Naive B cell (primary cell): Measurements from ENCODE around the gene CCT5. TPM values are rescaled to one million over a fixed set of nuclear protein-coding genes. Genes with fewer than 3 reads are reported as not detected.
"Not testable (repeated sequence)": the region's sequence is repeated elsewhere in the genome, so short reads cannot be mapped to it uniquely, and the experiment has no call there.

ENCODE experiments used
- ATAC-seq, 2 donors: fragments of 150-1000 bp; cut with Tn5 transposase; 2 replicates each; pipeline ENCODE4 v1.10.0; 2021; ENCODE audit warnings: low read depth in 2 of 2, mild to moderate bottlenecking in 2 of 2, moderate library complexity in 2 of 2
- DNase-seq: peaks from one replicate; pipeline ENCODE4 v3.0.0; 2022
- H3K27ac Mint-ChIP-seq, 6 donors: one replicate each; pipeline ENCODE4 v1.8.0; 2020 to 2022; ENCODE audit warnings: mild to moderate bottlenecking in 6 of 6, mixed read lengths in 6 of 6, moderate library complexity in 5 of 6, inconsistent platforms in 2 of 6
- H3K27me3 Mint-ChIP-seq, 3 donors: one replicate each; pipeline ENCODE4 v1.8.0; 2021 to 2022; ENCODE audit warnings: mixed read lengths in 3 of 3, mild to moderate bottlenecking in 1 of 3
- H3K36me3 Mint-ChIP-seq, 2 donors: one replicate each; pipeline ENCODE4 v1.8.0; 2020 to 2022; ENCODE audit warnings: mixed read lengths in 2 of 2, inconsistent platforms in 1 of 2, mild to moderate bottlenecking in 1 of 2
- H3K4me1 Mint-ChIP-seq, 3 donors: one replicate each; pipeline ENCODE4 v1.8.0; 2020 to 2022; ENCODE audit warnings: mixed read lengths in 3 of 3, inconsistent platforms in 1 of 3, mild to moderate bottlenecking in 1 of 3, moderate library complexity in 1 of 3
- H3K4me3 Mint-ChIP-seq, 8 donors: one replicate each; pipeline ENCODE4 v1.8.0; 2020 to 2022; ENCODE audit warnings: mild to moderate bottlenecking in 8 of 8, mixed read lengths in 8 of 8, moderate library complexity in 8 of 8, inconsistent platforms in 2 of 8
- H3K9me3 Mint-ChIP-seq, 7 donors: one replicate each; pipeline ENCODE4 v1.8.0; 2020 to 2022; ENCODE audit warnings: mixed read lengths in 7 of 7, mild to moderate bottlenecking in 5 of 7, inconsistent platforms in 2 of 7, moderate library complexity in 1 of 7
- polyA plus RNA-seq, 6 donors: library from polyadenylated mRNA; unstranded; fragments of 300-500 nt; fragmentation: Illumina TruSeq; gene quantifications; one replicate each; pipeline ENCODE4 v1.2.3, GENCODE V29; 2021; ENCODE audit warnings: low read depth in 6 of 6

Gene CCT5
- polyA plus RNA-seq, 6 donors from 2014 or later: 139 to 227 (median 190) TPM

DNA sequence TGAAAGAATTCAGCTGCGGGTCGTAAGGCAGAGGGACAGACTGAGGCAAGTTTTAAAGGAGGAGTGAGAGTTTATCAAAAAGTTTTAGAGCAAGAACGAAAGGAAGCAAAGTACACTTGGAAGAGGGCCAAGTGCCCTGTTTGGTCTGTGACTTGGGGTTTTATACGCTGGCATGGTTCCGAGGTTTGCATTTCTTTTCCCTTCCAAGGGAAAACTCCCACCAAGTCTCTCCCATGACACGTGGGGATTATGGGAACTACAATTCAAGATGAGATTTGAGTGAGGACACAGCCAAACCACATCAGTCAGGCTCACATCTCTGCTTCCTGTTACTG lies 22.8 kb downstream of the CCT5 start:
- ATAC-seq, H3K9me3 Mint-ChIP-seq, H3K36me3 Mint-ChIP-seq, H3K27ac Mint-ChIP-seq, H3K4me1 Mint-ChIP-seq, H3K4me3 Mint-ChIP-seq, DNase-seq, H3K27me3 Mint-ChIP-seq: not testable (repeated sequence)

DNA sequence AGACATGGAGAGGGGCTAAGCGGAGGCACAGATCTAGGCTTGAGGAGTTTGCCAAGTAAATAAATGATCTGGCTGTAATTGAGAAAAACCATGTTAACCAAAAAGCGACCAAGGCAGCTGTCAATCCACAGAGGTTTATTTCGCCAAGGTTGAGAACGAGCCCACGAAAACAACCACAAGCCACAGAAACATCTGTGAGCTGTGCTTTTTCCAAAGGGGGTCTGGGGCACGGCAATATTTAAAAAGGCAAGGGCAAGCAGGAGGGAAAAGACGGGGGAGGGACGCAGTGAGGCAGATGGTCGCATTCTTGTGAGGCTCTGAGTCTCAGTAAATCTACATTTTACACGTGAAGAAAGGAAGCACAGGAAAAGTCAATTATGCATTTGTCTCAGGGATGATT lies 25.4 kb downstream of the CCT5 start:
- Mint-ChIP-seq H3K4me1 (no peaks in the 10 kb centered on the region), H3K27me3 (peaks cover 0 to 9% (median 0%) of the 10 kb centered on the region in 3 donors), H3K36me3 (no peaks in the 10 kb centered on the region), H3K9me3 (no peaks in the 10 kb centered on the region), H3K4me3 (no peak overlapping the region), H3K27ac (peak overlapping the region in 1 of 6 donors; percentile 44)
- ATAC-seq (no peak), DNase-seq (no peak)

- H3K27ac Mint-ChIP-seq: peak overlapping the region in 1 of 6 donors; percentile 13
- no peaks in the 10 kb centered on the region for H3K9me3 Mint-ChIP-seq
- no peak for ATAC-seq
- no peaks in the 10 kb centered on the region for H3K4me1 Mint-ChIP-seq
- H3K36me3 Mint-ChIP-seq: no peaks in the 10 kb centered on the region
- no peak overlapping the region for H3K4me3 Mint-ChIP-seq
- DNase-seq: no peak
- peaks cover 0 to 9% (median 0%) of the 10 kb centered on the region in 3 donors for H3K27me3 Mint-ChIP-seq
These were observed 25.9 kb downstream of the CCT5 start for GRCh38 chr5:10275991-10276390.

- H3K27ac Mint-ChIP-seq: no peak overlapping the region
- H3K9me3 Mint-ChIP-seq: no peaks in the 10 kb centered on the region
- H3K4me1 Mint-ChIP-seq: no peaks in the 10 kb centered on the region
- H3K36me3 Mint-ChIP-seq: no peaks in the 10 kb centered on the region
- H3K4me3 Mint-ChIP-seq: no peak overlapping the region
- ATAC-seq: no peak
- H3K27me3 Mint-ChIP-seq: peaks cover 0 to 9% (median 0%) of the 10 kb centered on the region in 3 donors
- no peak for DNase-seq
These were observed 26.6 kb downstream of the CCT5 start for GRCh38 chr5:10276691-10277090.

DNA sequence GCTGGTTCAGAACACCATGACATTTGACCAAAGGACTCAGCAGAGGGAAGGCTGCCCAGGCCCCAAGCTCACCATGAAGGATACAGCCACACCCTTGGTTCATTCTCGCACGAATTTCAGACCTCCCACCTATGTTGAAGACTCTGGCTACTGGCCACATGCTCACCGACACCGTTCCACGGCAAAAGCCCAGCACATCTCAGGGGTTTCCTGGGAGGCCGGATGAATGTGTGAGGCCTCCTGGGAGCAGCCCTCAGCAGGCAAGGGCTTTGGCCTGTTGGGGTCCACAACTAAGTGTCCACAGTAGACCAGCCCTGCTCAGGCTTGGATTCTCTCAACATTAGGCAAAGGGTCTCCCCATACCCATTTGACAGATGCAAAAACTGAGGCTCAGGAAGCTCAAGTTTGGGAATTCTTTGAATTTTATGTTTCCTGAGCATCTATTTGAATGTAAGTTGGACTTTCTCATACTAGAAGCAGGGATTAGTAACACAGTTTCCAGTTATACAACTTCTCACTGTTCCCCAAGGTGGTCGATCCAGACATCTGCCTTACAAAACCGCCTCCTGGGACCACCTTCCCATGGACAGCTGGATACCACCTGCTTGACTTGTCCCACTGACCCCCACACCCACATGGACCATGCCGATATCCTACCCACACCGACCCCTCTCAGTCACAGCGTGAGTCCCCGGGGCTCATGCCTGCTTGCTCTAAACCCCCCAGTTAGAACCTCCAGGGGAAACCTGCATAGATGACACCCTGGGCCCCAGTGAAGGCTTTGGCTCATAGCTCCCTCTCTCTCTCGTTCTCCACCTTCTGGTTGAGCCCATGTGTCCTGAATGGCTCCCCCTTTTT lies 27.9 kb downstream of the CCT5 start:
- Mint-ChIP-seq H3K4me1 (no peaks in the 10 kb centered on the region), H3K4me3 (no peak overlapping the region), H3K27me3 (peaks cover 0 to 9% (median 0%) of the 10 kb centered on the region in 3 donors), H3K36me3 (no peaks in the 10 kb centered on the region), H3K9me3 (no peaks in the 10 kb centered on the region), H3K27ac (peak overlapping the region in 1 of 6 donors; percentile 18)
- DNase-seq (no peak), ATAC-seq (no peak)

DNA sequence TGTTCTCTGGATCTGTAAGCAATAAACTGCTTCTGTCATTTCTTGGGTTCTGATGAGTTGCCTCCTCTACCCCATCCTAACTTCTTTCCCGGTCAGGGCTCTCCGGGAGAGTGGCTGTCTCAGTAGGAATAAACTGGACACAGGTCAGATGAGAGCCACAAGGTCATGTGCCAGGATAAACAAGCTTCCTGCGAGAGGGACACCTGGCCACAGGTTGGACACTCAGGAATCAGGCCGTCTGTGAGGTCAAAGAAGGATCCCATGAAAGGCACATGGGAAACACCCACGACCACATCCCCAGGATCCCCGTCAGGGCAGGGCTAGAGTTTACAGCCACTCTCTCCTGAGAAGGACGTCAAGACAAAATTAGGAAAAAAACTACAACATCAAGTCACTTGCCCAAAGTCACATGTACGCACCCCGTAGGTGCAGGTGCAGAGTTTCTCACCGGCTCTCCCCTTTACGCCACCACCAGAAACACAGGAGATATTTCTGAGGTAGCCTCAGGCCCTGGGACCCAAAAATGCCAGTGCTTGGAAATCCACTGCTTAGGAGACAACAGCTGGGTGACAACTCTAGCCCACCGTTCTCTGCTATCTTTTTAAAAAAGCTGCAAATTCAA lies 28.7 kb downstream of the CCT5 start:
- H3K4me3 Mint-ChIP-seq: no peak overlapping the region
- no peak overlapping the region for H3K27ac Mint-ChIP-seq

GRCh38 chr5:10279328-10279727 lies 29.2 kb downstream of the CCT5 start:
- H3K27me3 Mint-ChIP-seq: peaks cover 0 to 9% (median 0%) of the 10 kb centered on the region in 3 donors
- no peaks in the 10 kb centered on the region for H3K36me3 Mint-ChIP-seq
- no peak for ATAC-seq
- no peaks in the 10 kb centered on the region for H3K9me3 Mint-ChIP-seq
- no peak for DNase-seq
- H3K27ac Mint-ChIP-seq: no peak overlapping the region
- no peak overlapping the region for H3K4me3 Mint-ChIP-seq
- H3K4me1 Mint-ChIP-seq: peaks cover 4 to 7% (median 4%) of the 10 kb centered on the region in 3 donors

More for the DNA sequence above, 28.7 kb downstream of the CCT5 start:
- DNase-seq (no peak), ATAC-seq (no peak)
- Mint-ChIP-seq H3K36me3 (no peaks in the 10 kb centered on the region), H3K9me3 (no peaks in the 10 kb centered on the region), H3K4me1 (peaks cover 2% of the 10 kb centered on the region in 3 donors), H3K27me3 (peaks cover 0 to 9% (median 0%) of the 10 kb centered on the region in 3 donors)

GRCh38 chr5:10279925-10280720 lies 30.0 kb downstream of the CCT5 start:
- no peaks in the 10 kb centered on the region for H3K36me3 Mint-ChIP-seq
- H3K27me3 Mint-ChIP-seq: peaks cover 0 to 9% (median 0%) of the 10 kb centered on the region in 3 donors
- DNase-seq (no peak), ATAC-seq (no peak)
- H3K4me1 Mint-ChIP-seq: peaks cover 4 to 7% (median 4%) of the 10 kb centered on the region in 3 donors
- H3K9me3 Mint-ChIP-seq: no peaks in the 10 kb centered on the region
- H3K4me3 Mint-ChIP-seq: no peak overlapping the region
- peak overlapping the region in 1 of 6 donors; percentile 62 for H3K27ac Mint-ChIP-seq

DNA sequence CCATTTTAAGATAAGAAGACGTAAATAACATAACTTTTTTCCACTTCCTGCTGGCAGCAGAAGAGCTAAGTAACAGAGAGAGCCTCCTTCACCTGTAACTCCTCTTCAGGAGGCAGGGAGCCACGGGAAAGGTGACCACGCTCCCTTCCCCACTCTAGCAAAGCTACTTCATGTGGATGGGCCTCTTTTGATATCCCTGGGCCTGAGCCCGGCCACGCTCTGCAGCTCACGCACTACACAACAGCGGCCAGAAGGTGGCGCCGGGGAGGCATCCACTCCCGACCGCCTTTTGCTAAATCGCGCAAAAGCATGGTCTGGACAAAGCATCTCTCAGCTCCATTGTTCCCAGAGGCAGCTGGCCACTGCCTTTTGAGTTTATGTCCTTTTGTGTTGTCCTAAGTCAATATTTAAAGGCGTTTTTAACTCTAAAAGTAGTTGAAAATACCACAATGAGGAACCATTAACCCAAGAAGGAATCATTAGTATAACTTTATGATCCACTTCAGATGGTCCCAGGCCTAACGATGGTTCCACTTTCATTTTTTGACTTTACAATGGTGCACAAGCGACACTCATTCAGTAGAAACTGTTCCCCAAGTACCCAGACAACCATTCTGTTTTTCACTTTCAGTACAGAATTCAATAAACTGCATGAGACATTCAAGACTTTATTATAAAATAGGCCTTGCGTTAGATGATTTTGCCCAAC lies 34.0 kb downstream of the CCT5 start:
- Mint-ChIP-seq H3K9me3 (no peaks in the 10 kb centered on the region), H3K27me3 (peaks cover 6 to 8% (median 7%) of the 10 kb centered on the region in 3 donors)
- DNase-seq: peak; percentile 67

DNA sequence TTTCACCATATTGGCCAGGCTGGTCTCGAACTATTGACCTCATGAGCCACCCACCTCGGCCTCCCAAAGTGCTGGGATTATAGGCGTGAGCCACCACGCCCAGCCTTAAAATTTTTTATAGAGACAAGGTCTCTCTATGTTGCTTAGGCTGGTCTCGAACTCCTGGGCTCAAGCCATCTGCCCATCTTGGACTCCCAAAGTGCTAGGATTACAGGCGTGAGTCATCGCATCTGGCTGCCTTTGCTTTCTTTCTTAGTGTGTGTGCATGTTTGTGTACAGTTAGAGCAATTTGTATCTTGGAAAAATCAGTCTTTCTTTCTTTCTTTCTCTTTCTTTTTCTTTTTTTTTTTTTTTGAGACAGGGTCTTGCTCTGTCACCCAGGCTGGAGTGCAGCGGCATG lies 35.3 kb downstream of the CCT5 start:
- not testable (repeated sequence) for DNase-seq, H3K9me3 Mint-ChIP-seq, H3K36me3 Mint-ChIP-seq, H3K27ac Mint-ChIP-seq, H3K4me1 Mint-ChIP-seq, ATAC-seq, H3K27me3 Mint-ChIP-seq
- H3K4me3 Mint-ChIP-seq: peak overlapping the region in 1 of 8 donors; percentile 41

More for the DNA sequence above, 34.0 kb downstream of the CCT5 start:
- Mint-ChIP-seq H3K36me3 (no peaks in the 10 kb centered on the region), H3K4me1 (peaks cover 4 to 10% (median 7%) of the 10 kb centered on the region in 3 donors), H3K27ac (peak overlapping the region in 1 of 6 donors; percentile 27), H3K4me3 (no peak overlapping the region)
- peak; percentile 93 to 97 for ATAC-seq

DNA sequence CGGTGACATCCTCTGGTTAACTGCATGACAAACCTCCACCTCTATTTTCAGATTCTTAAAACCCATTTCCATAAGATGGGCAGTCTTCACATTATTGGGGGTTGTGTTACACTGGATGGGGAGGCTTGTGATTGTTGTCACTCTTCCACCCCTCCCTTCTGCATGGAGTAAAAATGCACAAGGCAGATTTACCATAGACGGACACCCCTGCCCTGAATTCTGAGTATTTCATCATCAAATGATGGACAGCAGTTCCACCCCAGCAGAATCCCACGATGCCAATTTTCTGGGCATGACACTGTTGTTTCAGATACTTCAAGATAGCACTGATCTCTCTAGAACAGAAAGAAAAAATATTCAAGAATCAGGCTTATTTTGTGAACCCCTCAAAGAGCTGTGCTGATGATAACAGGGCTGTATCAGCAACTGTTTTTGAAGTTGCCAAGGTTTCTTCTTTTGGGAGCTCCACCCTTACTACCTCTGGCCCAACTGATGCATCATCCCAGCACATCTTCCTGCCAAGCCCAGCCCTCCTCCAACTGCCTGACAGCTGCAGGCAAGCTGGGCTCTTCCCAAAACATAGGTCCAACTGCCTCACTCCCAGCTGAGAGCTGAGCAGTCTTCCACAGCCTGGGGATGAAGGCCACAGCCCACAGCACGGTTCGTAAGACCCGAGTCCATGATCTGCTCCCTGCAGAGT lies 36.2 kb downstream of the CCT5 start:
- peaks cover 4 to 10% (median 7%) of the 10 kb centered on the region in 3 donors for H3K4me1 Mint-ChIP-seq
- DNase-seq (no peak), ATAC-seq (no peak)
- no peaks in the 10 kb centered on the region for H3K36me3 Mint-ChIP-seq
- peaks cover 6 to 14% (median 8%) of the 10 kb centered on the region in 3 donors for H3K27me3 Mint-ChIP-seq
- H3K9me3 Mint-ChIP-seq: no peaks in the 10 kb centered on the region
- no peak overlapping the region for H3K4me3 Mint-ChIP-seq
- H3K27ac Mint-ChIP-seq: no peak overlapping the region

- Mint-ChIP-seq H3K27me3 (peaks cover 6 to 14% (median 8%) of the 10 kb centered on the region in 3 donors), H3K27ac (no peak overlapping the region), H3K9me3 (no peaks in the 10 kb centered on the region), H3K4me3 (no peak overlapping the region), H3K36me3 (no peaks in the 10 kb centered on the region), H3K4me1 (peaks cover 4 to 10% (median 7%) of the 10 kb centered on the region in 3 donors)
- DNase-seq (no peak), ATAC-seq (no peak)
These were observed 36.8 kb downstream of the CCT5 start for GRCh38 chr5:10286862-10287227.
